Measurements from ENCODE around the gene TCP11. TPM values are rescaled to one million over a fixed set of nuclear protein-coding genes. Genes with fewer than 3 reads are reported as not detected.

Gene TCP11
- total and polyA plus RNA-seq, 2 donors (not counting 1 experiment from before 2014, with no cell fraction given), result not detected

DNA sequence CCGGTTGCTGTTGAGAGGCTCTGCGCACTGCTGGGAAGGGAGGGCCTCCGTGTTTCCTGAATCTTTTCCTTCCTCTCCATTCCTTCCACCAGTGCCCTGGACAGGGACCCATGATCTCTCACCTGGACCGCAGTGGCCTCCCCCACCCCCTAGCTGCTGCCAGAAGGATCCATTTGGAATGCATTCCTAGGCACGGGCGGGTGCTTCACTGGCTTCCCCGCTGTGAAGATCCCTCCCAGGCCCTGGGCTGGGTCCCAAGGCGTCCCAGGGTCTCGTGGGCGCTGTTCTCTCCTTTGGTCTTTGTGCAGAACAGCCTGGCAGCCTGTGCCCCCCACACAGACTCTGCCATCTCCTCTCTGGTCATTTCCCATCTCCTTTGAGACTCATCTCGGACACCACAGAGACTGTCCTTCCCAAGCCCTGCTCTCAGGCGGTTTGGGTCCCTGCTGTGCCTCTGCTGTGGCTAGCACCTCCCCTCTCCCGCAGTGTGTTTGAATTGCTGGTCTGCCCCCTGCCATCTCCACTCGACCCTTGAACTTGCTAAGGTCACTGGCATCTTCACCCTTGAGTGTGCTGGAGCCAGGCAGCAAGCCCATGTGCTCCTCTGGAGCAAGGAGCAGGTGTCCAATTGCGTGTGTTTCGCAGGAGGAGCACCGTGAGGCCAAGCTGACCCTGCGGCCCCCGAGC lies 59.0 kb downstream of the TCP11 start:
- Histone ChIP-seq H3K27me3 (replicated peaks in 1 of 4; ENCODE audit: control extremely low read depth in 1 of 4, control insufficient read depth in 3 of 4, insufficient read depth in 4 of 4, low read length in 3 of 4) (no peaks in the 10 kb centered on the region), H4K20me1 (ENCODE audit: control insufficient read depth, insufficient read depth, low read length, poor library complexity, severe bottlenecking) (no peaks in the 10 kb centered on the region), H3K79me2 (ENCODE audit: control insufficient read depth, insufficient read depth, low read length) (no peaks in the 10 kb centered on the region), H3K4me1 (ENCODE audit: control insufficient read depth in 2 of 2, insufficient read depth in 2 of 2, low read length in 2 of 2) (no peaks in the 10 kb centered on the region), H3K4me2 (replicated peaks; ENCODE audit: low read depth, low read length, poor library complexity, severe bottlenecking) (no peak overlapping the region), H3K4me3 (ENCODE audit: control extremely low read depth in 1 of 5, extremely low read depth in 1 of 5, insufficient read depth in 1 of 5, low read depth in 2 of 5, low read length in 4 of 5) (no peak overlapping the region), H3K9ac (ENCODE audit: low read length) (no peak overlapping the region), H3K9me3 (ENCODE audit: control extremely low read depth in 1 of 3, control insufficient read depth in 2 of 3, insufficient read depth in 1 of 3, low read length in 2 of 3) (no peaks in the 10 kb centered on the region), H3K27ac (ENCODE audit: low read length in 2 of 2) (no peak overlapping the region), H2AFZ (ENCODE audit: insufficient read depth, low read depth, low read length, poor library complexity, severe bottlenecking) (no peak overlapping the region), H3K36me3 (replicated peaks in 1 of 2; ENCODE audit: control extremely low read depth in 1 of 2, control insufficient read depth in 1 of 2, extremely low read depth in 1 of 2, insufficient read depth in 2 of 2, low read length in 1 of 2) (peaks cover 0 to 35% of the 10 kb centered on the region in 2 experiments)
- H3K4me3 Mint-ChIP-seq, result no peak overlapping the region
- H3K27me3 Mint-ChIP-seq, result no peaks in the 10 kb centered on the region
- TF ChIP-seq, protein P1, sequence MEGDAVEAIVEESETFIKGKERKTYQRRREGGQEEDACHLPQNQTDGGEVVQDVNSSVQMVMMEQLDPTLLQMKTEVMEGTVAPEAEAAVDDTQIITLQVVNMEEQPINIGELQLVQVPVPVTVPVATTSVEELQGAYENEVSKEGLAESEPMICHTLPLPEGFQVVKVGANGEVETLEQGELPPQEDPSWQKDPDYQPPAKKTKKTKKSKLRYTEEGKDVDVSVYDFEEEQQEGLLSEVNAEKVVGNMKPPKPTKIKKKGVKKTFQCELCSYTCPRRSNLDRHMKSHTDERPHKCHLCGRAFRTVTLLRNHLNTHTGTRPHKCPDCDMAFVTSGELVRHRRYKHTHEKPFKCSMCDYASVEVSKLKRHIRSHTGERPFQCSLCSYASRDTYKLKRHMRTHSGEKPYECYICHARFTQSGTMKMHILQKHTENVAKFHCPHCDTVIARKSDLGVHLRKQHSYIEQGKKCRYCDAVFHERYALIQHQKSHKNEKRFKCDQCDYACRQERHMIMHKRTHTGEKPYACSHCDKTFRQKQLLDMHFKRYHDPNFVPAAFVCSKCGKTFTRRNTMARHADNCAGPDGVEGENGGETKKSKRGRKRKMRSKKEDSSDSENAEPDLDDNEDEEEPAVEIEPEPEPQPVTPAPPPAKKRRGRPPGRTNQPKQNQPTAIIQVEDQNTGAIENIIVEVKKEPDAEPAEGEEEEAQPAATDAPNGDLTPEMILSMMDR (IDR thresholded peaks at IDR 0.05), result no peak
- no peak for TF ChIP-seq EZH2 (IDR thresholded peaks at IDR 0.05; ENCODE audit: borderline replicate concordance, insufficient read depth, low read depth, low read length, poor library complexity, severe bottlenecking)
- DNase-seq (no peak), ATAC-seq (ENCODE audit: low read depth) (no peak)
- 91% methylated on average over 15 of the region's 19 CpGs for WGBS (ENCODE audit: insufficient coverage)
- intact Hi-C loops (cut with micrococcal nuclease), result no loop called here
- no peaks in the 10 kb centered on the region for H3K4me1 Mint-ChIP-seq
- no peak overlapping the region for H3K27ac Mint-ChIP-seq
- ChIA-PET POLR2A (no interaction called here), CTCF (no interaction called here)
- H3K9me3 Mint-ChIP-seq (ENCODE audit: insufficient read depth), result no peaks in the 10 kb centered on the region

DNA sequence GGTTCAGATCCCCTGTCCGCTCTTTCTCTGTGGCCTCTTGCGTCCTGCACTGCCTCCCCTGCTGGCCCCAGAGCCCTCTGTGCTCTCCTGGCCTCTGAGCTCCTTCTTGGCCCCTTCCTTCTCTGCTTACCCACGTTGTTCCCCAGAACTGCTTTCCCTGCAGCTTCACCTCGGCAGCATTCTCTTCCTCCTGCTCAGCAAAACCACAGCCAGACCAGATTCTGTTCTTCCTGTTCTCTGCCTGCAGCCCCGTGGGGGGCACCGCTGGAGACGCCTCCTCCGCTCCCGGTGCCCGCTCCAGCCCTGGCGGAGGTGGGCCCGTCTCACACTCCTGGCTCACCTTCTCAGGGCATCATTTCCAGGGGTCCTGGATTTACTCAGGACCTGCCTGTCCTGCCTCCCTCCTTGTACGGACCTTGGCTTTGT lies 59.7 kb downstream of the TCP11 start:
- POLR2A ChIA-PET, result no interaction called here
- Histone ChIP-seq H3K27me3 (replicated peaks in 1 of 4; ENCODE audit: control extremely low read depth in 1 of 4, control insufficient read depth in 3 of 4, insufficient read depth in 4 of 4, low read length in 3 of 4) (no peaks in the 10 kb centered on the region), H3K9ac (ENCODE audit: low read length) (no peak overlapping the region), H3K36me3 (replicated peaks in 1 of 2; ENCODE audit: control extremely low read depth in 1 of 2, control insufficient read depth in 1 of 2, extremely low read depth in 1 of 2, insufficient read depth in 2 of 2, low read length in 1 of 2) (peaks cover 0 to 35% of the 10 kb centered on the region in 2 experiments), H2AFZ (ENCODE audit: insufficient read depth, low read depth, low read length, poor library complexity, severe bottlenecking) (no peak overlapping the region), H3K9me3 (ENCODE audit: control extremely low read depth in 1 of 3, control insufficient read depth in 2 of 3, insufficient read depth in 1 of 3, low read length in 2 of 3) (no peaks in the 10 kb centered on the region), H3K79me2 (ENCODE audit: control insufficient read depth, insufficient read depth, low read length) (no peaks in the 10 kb centered on the region), H3K4me3 (ENCODE audit: control extremely low read depth in 1 of 5, extremely low read depth in 1 of 5, insufficient read depth in 1 of 5, low read depth in 2 of 5, low read length in 4 of 5) (no peak overlapping the region), H3K4me1 (ENCODE audit: control insufficient read depth in 2 of 2, insufficient read depth in 2 of 2, low read length in 2 of 2) (no peaks in the 10 kb centered on the region), H4K20me1 (ENCODE audit: control insufficient read depth, insufficient read depth, low read length, poor library complexity, severe bottlenecking) (no peaks in the 10 kb centered on the region), H3K27ac (ENCODE audit: low read length in 2 of 2) (no peak overlapping the region), H3K4me2 (replicated peaks; ENCODE audit: low read depth, low read length, poor library complexity, severe bottlenecking) (no peak overlapping the region)
- no peak for ATAC-seq (ENCODE audit: low read depth)
- H3K27ac Mint-ChIP-seq, result no peak overlapping the region
- TF ChIP-seq, protein P1 (IDR thresholded peaks at IDR 0.05), result no peak
- TF ChIP-seq EZH2 (IDR thresholded peaks at IDR 0.05; ENCODE audit: borderline replicate concordance, insufficient read depth, low read depth, low read length, poor library complexity, severe bottlenecking), result no peak
- H3K4me1 Mint-ChIP-seq, result no peaks in the 10 kb centered on the region
- DNase-seq, result no peak
- intact Hi-C loops (cut with micrococcal nuclease), result no loop called here
- H3K4me3 Mint-ChIP-seq, result no peak overlapping the region
- CTCF ChIA-PET, result no interaction called here
- no peaks in the 10 kb centered on the region for H3K9me3 Mint-ChIP-seq (ENCODE audit: insufficient read depth)
- H3K27me3 Mint-ChIP-seq, result no peaks in the 10 kb centered on the region
- 16% methylated on average over 13 of the region's 13 CpGs for WGBS (ENCODE audit: insufficient coverage)

All from B cell (primary cell).